KOPT-K1 (cell line): ENCODE measurements around the gene ADGRF1.
"Not testable (repeated sequence)": the region's sequence is repeated elsewhere in the genome, so short reads cannot be mapped to it uniquely, and the experiment has no call there.

ENCODE experiments used
- H3K27ac ChIP-seq: fragments of 200-600 bp; sonication (generic); 2 replicates; pipeline ENCODE4 v1.5.1; 2016; ENCODE audit warnings: antibody characterized with exemption, mild to moderate bottlenecking, low read depth, low read length; ENCODE audit not compliant: poor library complexity, severe bottlenecking
- H3K36me3 ChIP-seq: fragments of 200-600 bp; sonication (generic); 2 replicates; pipeline ENCODE4 v1.5.1; 2017; ENCODE audit warnings: antibody characterized with exemption, mild to moderate bottlenecking, low read length, moderate library complexity; ENCODE audit not compliant: insufficient read depth
- H3K9me3 ChIP-seq: fragments of 200-600 bp; sonication (generic); 2 replicates; pipeline ENCODE4 v1.5.1; 2017; ENCODE audit warnings: antibody characterized with exemption, low read length, mild to moderate bottlenecking; ENCODE audit not compliant: insufficient read depth, poor library complexity, severe bottlenecking

Gene ADGRF1

GRCh38 chr6:47071681-47072080, 29.5 kb upstream of the ADGRF1 start:
- H3K36me3 ChIP-seq = no peaks in the 10 kb centered on the region
- no peaks in the 10 kb centered on the region for H3K9me3 ChIP-seq
- H3K27ac ChIP-seq = no peak overlapping the region

GRCh38 chr6:47070461-47070860, 28.3 kb upstream of the ADGRF1 start:
- no peaks in the 10 kb centered on the region for H3K9me3 ChIP-seq
- H3K36me3 ChIP-seq = no peaks in the 10 kb centered on the region
- no peak overlapping the region for H3K27ac ChIP-seq

- Histone ChIP-seq H3K36me3 (no peaks in the 10 kb centered on the region), H3K27ac (no peak overlapping the region), H3K9me3 (no peaks in the 10 kb centered on the region)
These were observed 27.0 kb upstream of the ADGRF1 start for GRCh38 chr6:47069156-47069555.

GRCh38 chr6:47066418-47066817, 24.3 kb upstream of the ADGRF1 start:
- Histone ChIP-seq H3K36me3 (no peaks in the 10 kb centered on the region), H3K27ac (no peak overlapping the region), H3K9me3 (no peaks in the 10 kb centered on the region)

DNA sequence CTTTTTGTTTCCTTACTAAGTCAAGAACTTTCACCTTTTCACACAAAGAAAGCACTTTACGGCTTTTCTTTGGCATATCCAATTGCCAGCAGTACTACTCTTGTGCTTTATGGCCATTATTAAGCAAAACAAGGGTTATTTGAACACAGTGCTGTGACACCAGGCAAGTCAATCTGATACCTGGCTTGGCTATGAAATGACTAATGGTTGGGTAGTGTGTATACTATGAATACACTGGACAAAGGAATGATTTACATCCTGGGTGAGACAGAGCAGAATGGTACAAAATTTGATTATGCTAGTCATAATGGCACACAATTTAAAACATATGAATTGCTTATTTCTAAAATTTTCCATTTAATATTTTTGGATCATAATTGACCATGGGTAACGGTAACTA, 22.1 kb upstream of the ADGRF1 start:
- Histone ChIP-seq H3K36me3 (no peaks in the 10 kb centered on the region), H3K27ac (no peak overlapping the region), H3K9me3 (no peaks in the 10 kb centered on the region)

DNA sequence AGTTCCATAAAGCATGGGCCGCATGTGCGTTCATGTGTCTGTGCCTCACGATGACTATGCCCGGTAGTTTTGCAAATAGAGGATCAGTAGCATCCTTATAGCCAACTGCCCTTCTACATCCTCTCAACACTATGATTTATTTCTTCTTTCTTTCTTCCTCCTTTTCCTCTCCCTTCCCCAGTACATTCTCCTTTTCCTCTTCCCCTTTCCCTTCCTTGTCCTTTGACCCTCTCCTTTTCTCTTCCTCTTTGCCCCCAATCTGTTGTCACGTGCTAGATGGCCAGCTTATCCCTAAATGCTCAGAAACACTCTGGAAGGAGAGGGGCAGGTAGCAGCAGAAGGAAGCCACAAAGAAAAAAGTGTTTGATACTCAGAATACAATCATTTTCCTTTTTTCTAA, 20.2 kb upstream of the ADGRF1 start:
- H3K27ac ChIP-seq = no peak overlapping the region
- H3K36me3 ChIP-seq = no peaks in the 10 kb centered on the region
- H3K9me3 ChIP-seq = no peaks in the 10 kb centered on the region

DNA sequence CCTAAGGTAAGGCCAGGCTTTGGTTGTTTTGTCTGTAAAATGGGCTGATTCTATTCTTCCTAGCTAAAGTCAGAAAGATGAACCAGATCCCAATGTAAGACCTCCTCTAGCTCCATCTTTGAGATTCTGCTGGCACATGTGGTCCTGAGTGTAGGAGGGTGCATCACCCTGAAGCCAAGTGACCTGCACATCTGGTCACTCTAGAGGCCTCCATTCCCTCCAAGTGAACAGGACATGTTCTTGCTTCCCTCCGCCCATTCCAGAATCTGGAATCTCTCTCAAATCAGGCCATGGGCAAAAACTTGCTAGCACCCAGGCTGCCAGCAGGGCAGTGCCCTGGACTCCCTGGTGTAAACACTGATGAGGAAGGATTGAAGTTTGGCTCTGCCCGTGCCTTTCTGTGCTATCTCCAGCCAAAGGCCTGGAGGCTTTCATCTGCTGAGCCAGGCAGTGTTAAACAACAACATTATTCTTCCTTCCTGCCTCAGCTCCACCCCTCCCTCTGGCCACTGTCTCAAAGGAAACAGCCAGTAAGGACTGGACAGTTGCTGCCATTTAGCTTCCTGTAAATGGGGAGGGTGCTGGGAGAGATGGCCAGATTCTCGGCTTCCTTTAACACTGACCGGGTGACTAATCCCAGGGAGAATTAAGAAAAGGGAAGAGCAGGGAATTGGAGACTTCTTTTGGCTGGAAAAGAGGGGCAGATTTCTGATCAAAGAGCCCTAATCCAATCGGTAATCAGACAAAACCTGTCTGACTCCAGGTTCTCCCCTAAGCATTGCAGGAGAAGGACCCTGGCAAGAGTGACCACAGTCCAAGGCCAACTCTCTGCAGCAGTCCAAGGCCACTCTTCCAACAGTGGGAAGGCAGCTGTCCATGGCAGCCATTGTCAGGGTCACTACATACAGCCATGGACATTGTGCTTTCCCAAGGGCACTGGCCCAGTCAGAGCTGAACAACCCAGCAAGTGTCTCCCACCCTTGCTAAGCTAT, 19.5 kb upstream of the ADGRF1 start:
- no peak overlapping the region for H3K27ac ChIP-seq
- no peaks in the 10 kb centered on the region for H3K36me3 ChIP-seq
- H3K9me3 ChIP-seq = no peaks in the 10 kb centered on the region

DNA sequence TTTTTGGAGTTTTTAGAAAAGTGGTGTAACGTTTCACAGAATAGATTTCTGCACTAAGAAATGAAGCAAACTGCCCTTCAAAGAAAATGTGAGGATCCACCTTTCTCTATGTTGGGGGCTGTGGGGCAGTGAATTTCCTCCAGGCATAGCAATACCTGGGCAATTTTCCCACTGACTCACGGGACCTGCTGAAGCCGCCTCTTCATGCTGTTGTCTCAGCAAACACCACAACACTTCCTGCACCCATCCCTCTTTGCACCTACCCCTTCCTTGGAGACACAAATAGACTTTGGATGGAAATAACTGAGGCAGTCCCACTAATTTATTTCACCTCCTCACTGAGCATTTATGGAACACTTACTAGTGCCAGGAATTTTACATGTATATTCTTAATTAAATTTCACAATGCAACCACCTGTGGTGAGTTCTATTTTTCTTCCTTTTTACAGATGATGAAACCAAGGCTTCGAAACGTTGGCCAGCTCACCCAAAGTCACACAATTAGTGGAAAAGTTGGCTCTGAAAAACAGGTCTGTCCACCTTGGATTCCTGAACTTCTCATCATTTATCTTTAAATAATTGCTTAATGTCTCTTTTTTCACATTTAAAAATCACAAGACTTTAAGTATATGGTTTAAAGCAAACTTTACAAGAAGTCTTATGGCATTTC, 17.2 kb upstream of the ADGRF1 start:
- H3K36me3 ChIP-seq = no peaks in the 10 kb centered on the region
- no peak overlapping the region for H3K27ac ChIP-seq

GRCh38 chr6:47057830-47058540, 15.9 kb upstream of the ADGRF1 start:
- H3K36me3 ChIP-seq = no peaks in the 10 kb centered on the region
- H3K27ac ChIP-seq = no peak overlapping the region
- H3K9me3 ChIP-seq = no peaks in the 10 kb centered on the region

More for the DNA sequence above, 17.2 kb upstream of the ADGRF1 start:
- no peaks in the 10 kb centered on the region for H3K9me3 ChIP-seq

GRCh38 chr6:47056832-47057231, 14.7 kb upstream of the ADGRF1 start:
- H3K9me3 ChIP-seq = no peaks in the 10 kb centered on the region
- H3K36me3 ChIP-seq = no peaks in the 10 kb centered on the region
- no peak overlapping the region for H3K27ac ChIP-seq

GRCh38 chr6:47054302-47054701, 12.2 kb upstream of the ADGRF1 start:
- H3K9me3 ChIP-seq, H3K27ac ChIP-seq, H3K36me3 ChIP-seq: not testable (repeated sequence)

GRCh38 chr6:47048638-47049037, 6.5 kb upstream of the ADGRF1 start:
- Histone ChIP-seq H3K9me3 (no peaks in the 10 kb centered on the region), H3K36me3 (no peaks in the 10 kb centered on the region), H3K27ac (no peak overlapping the region)

GRCh38 chr6:47047479-47048407, 5.6 kb upstream of the ADGRF1 start:
- Histone ChIP-seq H3K27ac (no peak overlapping the region), H3K36me3 (no peaks in the 10 kb centered on the region), H3K9me3 (no peaks in the 10 kb centered on the region)

DNA sequence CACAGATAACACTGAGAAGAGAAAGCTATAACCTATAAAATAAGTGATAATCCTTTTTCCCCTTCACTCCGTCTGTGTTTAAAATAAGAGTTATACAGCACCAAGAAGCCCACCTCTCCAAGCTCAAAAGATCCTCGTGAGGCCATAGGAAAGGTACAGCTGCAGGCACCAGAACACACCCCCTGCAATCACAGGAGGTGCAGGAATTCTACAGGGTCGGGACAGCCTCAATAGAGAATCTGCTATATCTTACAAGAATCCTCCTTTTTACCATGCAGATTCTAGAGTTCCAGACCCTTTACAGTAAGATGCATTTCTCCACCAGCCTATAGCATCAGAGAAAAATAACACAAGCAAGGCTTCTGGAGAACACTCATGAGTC, 5.0 kb upstream of the ADGRF1 start:
- Histone ChIP-seq H3K27ac (no peak overlapping the region), H3K36me3 (no peaks in the 10 kb centered on the region), H3K9me3 (no peaks in the 10 kb centered on the region)
